ENCODE data around the gene COX8C.
"Not testable (repeated sequence)": the region's sequence is repeated elsewhere in the genome, so short reads cannot be mapped to it uniquely, and the experiment has no call there.

COX8C gene

DNA sequence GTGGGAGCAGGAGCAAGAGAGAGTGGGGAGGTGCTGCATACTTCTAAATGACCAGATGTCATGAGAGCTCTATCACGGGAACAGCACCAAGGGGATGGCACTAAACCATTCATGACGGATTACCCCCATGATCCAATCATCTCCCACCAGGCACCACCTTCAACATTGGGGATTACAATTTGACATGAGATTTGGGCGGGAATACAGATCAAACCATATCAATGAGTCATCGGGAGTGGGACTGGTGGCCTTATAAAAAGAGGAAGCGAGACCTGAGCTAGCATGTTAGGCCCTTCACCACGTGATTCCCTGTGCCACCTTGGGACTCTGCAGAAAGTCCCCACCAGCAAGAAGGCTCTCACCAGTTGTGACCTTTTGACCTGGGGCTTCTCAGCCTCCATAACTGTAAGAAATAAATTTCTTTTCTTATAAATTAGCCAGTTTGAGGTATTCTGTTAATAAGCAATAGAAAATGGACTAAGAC is 28.7 kb downstream of the COX8C start:
- no peak for DNase-seq

GRCh38 chr14:93379831-93380230 is 32.8 kb downstream of the COX8C start:
- no peak for DNase-seq

DNA sequence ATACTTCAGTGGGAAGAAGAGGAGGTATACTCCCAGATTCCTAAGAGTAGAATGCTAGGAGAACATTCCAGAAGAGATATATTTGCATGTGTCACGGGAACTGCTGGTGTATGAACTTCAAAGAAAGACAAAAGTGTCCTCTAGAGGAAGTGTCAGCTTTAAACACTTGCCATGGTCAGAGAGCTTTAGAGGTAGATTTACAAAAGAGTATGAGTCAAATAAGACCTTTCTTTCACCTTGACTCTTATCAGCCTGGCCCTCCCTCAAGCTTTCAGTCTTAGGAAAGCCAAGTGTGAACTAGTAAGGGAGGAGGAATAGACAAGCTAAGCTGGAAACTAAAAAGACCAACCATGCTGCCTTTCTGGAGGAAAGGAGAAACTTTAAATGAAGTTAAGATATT is 34.7 kb downstream of the COX8C start:
- no peak for DNase-seq

DNA sequence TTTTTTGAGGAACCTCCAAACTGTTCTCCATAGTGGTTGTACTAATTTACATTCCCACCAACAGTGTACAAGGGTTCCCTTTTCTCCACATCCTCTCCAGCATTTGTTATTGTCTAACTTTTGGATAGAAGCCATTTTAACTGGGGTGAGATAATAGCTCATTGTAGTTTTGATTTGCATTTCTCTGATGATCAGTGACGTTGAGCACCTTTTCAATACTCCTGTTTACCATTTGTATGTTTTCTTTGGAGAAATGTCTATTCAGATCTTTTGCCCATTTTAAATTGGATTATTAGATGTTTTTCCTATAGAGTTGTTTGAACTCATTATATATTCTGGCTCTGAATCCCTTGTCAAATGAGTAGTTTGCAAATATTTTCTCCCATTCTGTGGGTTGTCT is 37.3 kb downstream of the COX8C start:
- not testable (repeated sequence) for DNase-seq

DNA sequence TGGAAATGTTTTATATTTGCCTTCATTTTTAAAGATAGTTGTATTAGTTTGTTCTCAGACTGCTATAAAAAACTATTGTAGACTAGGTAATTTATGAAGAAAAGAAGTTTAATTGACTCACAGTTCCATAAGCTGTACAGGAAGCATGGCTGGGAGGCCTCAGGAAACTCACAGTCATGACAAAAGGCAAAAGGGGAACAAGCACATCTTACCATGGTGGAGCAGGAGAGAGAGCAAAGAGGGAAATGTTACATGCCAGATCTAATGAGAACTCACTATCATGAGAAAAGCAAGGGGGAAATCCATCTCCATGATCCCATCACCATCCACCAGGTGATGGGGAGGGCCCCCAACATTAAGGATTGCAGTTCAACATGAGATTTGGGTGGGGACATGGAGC is 48.2 kb downstream of the COX8C start:
- no peak for DNase-seq

GRCh38 chr14:93396456-93396855 is 49.5 kb downstream of the COX8C start:
- DNase-seq: no peak
